ENCODE results near the gene TBRG1. TPM values are rescaled to one million over a fixed set of nuclear protein-coding genes. Genes with fewer than 3 reads are reported as not detected.
A peak's percentile ranks its signal among the peaks of the same experiment; 100 is the strongest.

TBRG1 gene
- total RNA-seq, 1 donor from 2014 or later, result 45.4 TPM

DNA sequence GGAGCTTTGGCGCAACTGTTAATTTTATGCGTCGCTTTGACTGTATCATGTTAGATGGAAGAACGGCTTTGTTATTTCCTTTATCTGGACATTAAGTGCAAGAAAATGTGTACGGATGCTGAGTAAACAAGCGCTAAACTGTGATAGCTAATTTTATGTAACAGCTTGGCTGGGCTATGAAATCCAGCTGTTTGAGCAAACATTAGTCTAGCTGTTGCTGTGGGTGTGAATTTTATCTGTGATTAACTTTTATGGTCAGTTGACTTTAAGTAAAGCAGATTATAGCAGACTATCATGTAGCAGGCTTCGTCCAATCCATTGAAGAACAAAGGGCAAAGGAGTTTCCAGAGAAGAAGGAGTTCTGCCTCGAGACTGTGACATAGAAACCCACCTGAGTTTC is 38.9 kb upstream of the TBRG1 start:
- DNase-seq (ENCODE audit: low read depth), result no peak
- H3K27me3 ChIP-seq (ENCODE audit: control insufficient read depth, insufficient read depth, low read length), result no peaks in the 10 kb centered on the region
- TF ChIP-seq, protein P1, sequence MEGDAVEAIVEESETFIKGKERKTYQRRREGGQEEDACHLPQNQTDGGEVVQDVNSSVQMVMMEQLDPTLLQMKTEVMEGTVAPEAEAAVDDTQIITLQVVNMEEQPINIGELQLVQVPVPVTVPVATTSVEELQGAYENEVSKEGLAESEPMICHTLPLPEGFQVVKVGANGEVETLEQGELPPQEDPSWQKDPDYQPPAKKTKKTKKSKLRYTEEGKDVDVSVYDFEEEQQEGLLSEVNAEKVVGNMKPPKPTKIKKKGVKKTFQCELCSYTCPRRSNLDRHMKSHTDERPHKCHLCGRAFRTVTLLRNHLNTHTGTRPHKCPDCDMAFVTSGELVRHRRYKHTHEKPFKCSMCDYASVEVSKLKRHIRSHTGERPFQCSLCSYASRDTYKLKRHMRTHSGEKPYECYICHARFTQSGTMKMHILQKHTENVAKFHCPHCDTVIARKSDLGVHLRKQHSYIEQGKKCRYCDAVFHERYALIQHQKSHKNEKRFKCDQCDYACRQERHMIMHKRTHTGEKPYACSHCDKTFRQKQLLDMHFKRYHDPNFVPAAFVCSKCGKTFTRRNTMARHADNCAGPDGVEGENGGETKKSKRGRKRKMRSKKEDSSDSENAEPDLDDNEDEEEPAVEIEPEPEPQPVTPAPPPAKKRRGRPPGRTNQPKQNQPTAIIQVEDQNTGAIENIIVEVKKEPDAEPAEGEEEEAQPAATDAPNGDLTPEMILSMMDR (IDR thresholded peaks at IDR 0.05; ENCODE audit: insufficient read depth, low read length, poor library complexity, severe bottlenecking), result no peak
- H3K36me3 ChIP-seq (ENCODE audit: control insufficient read depth, insufficient read depth, low read length), result no peaks in the 10 kb centered on the region
- no peak overlapping the region for H3K4me3 ChIP-seq (ENCODE audit: low read depth, low read length)

DNA sequence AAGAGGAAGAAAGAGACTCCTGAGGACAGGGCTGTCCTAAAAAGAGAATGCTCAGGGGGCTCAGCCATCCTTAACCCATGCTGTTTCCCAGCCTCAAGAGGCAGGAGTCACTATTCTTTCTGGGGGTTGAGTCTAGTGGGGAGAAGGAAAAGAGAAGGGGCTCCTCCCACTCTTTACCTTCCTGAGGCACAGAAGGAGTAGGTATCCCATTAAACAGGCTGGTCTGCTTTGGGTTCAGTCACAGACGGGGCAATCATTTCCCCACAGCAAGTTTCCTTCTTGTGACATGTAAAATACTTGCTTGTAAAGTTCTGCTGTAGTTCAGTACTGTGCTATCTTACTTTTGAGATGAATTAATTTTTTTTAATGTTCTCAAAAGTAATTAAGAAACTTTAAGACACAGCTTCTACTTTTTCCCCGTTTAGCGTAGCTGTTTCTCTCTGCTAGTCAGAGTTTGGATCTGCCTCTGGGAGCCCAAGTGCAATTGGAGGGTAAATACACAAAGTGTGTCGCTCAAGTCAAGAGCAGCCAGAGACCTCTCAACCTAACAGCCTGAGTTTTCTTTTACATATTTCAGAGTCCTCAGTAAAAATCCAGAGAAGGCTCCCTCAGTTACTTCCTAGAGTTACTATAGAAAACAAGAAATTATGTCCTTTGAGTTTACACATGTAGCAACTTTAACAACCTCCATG is 37.8 kb upstream of the TBRG1 start:
- no peak overlapping the region for H3K4me3 ChIP-seq (ENCODE audit: low read depth, low read length)
- DNase-seq (ENCODE audit: low read depth), result no peak
- no peaks in the 10 kb centered on the region for H3K36me3 ChIP-seq (ENCODE audit: control insufficient read depth, insufficient read depth, low read length)
- H3K27me3 ChIP-seq (ENCODE audit: control insufficient read depth, insufficient read depth, low read length), result no peaks in the 10 kb centered on the region
- TF ChIP-seq, protein P1 (IDR thresholded peaks at IDR 0.05; ENCODE audit: insufficient read depth, low read length, poor library complexity, severe bottlenecking), result no peak

DNA sequence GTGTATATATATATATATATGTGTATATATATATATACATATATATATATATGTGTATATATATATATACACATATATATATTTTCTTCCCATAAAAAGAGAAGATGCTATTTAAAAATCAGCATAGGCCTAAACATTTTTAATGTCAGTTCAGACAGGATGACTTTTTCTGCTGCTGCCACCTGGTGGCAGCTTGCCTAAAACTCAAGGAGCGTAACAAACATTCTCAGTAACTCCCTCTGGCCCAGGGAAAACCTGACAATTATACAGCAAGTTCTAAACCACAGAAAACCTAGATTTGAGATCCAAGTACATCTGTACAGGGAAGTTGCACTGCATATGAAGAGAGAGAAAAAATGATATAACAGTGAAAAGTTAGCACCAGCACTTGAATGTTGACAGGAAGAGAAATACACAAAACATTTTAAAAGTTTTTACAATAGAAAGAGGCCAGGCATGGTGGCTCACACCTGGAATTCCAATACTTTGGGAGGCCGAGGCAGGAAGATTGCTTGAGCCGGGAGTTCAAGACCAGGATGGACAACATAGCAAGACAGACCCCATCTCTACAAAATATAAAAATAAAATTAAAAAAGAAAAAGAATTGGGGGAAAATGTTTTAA is 36.3 kb upstream of the TBRG1 start:
- H3K4me3 ChIP-seq (ENCODE audit: low read depth, low read length), result no peak overlapping the region
- no peaks in the 10 kb centered on the region for H3K27me3 ChIP-seq (ENCODE audit: control insufficient read depth, insufficient read depth, low read length)
- H3K36me3 ChIP-seq (ENCODE audit: control insufficient read depth, insufficient read depth, low read length), result no peaks in the 10 kb centered on the region
- DNase-seq (ENCODE audit: low read depth), result no peak
- TF ChIP-seq, protein P1 (IDR thresholded peaks at IDR 0.05; ENCODE audit: insufficient read depth, low read length, poor library complexity, severe bottlenecking), result peak; percentile 61

DNA sequence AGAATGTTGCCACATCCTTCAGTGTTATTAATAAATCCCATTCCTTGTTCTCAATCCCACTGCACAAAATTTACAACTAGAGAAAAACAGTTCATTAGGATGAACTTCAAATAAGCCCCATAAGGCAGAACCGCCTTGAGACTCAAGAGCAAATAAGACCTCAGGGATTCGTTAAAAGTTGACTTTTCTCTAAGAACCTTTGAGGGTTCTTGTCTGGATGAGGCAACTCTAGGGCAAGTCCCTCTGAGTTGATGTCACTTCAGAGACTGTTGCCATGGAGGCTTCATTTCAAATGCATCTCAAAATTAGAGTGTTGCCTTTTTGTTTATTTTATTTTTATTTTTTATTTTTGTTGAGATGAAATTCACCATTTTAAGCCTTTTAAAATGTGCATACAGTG is 31.2 kb upstream of the TBRG1 start:
- TF ChIP-seq, protein P1 (IDR thresholded peaks at IDR 0.05; ENCODE audit: insufficient read depth, low read length, poor library complexity, severe bottlenecking), result no peak
- DNase-seq (ENCODE audit: low read depth), result no peak
- Histone ChIP-seq H3K27me3 (ENCODE audit: control insufficient read depth, insufficient read depth, low read length) (no peaks in the 10 kb centered on the region), H3K4me3 (ENCODE audit: low read depth, low read length) (no peak overlapping the region), H3K36me3 (ENCODE audit: control insufficient read depth, insufficient read depth, low read length) (no peaks in the 10 kb centered on the region)

DNA sequence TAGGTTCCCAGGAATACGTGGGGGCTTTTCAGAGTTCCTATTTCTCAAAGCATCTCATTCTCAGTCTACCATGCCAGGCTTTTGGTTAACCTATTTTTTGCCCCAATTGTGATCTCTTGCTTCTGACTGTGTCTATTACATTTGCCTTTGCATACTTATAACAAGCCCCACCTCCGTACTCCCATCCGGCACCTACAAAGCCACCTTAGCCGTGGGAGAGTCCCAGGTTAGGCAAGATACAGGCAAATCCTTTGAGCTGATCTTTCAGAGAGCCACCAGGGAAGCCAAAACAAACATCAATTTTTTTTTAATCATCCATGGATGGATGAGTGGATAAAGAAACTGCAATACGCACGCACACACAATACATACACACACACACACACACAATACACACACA is 30.0 kb upstream of the TBRG1 start:
- Histone ChIP-seq H3K27me3 (ENCODE audit: control insufficient read depth, insufficient read depth, low read length) (peaks cover 2% of the 10 kb centered on the region), H3K4me3 (ENCODE audit: low read depth, low read length) (no peak overlapping the region), H3K36me3 (ENCODE audit: control insufficient read depth, insufficient read depth, low read length) (no peaks in the 10 kb centered on the region)
- no peak for DNase-seq (ENCODE audit: low read depth)
- TF ChIP-seq, protein P1 (IDR thresholded peaks at IDR 0.05; ENCODE audit: insufficient read depth, low read length, poor library complexity, severe bottlenecking), result no peak

All from kidney epithelial cell (primary cell).